Transverse colon (tissue), 4 donors: ENCODE results near the gene PITX3.

ENCODE experiments used
- CTCF ChIP-seq, 5 experiments: fragments of 200-600 bp in 3 of 5; fragments of 450-650 bp in 2 of 5; sonication (generic) in 3 of 5; IDR thresholded peaks; 1 replicate in 2 of 5; 2 replicates in 3 of 5; pipeline ENCODE4 v1.5.1; 2016 to 2017; ENCODE audit warnings: antibody characterized with exemption in 5 of 5, inconsistent platforms in 3 of 5, mild to moderate bottlenecking in 2 of 5, moderate library complexity in 1 of 5
- EP300 ChIP-seq: sonication (generic); formaldehyde crosslinking; IDR thresholded peaks from one replicate; pipeline ENCODE4 v1.6.1; 2017; ENCODE audit warnings: antibody characterized with exemption, low read depth
- POLR2AphosphoS5 ChIP-seq, 3 donors: sonication (generic); formaldehyde crosslinking; IDR thresholded peaks; one replicate each; pipeline ENCODE4 v1.6.1; 2016; ENCODE audit warnings: antibody characterized with exemption in 3 of 3

GRCh38 chr10:102195296-102195870 is 45.9 kb downstream of the PITX3 start:
- TF ChIP-seq CTCF (IDR thresholded peaks at IDR 0.05) (no peak), EP300 (no peak), POLR2AphosphoS5 (IDR thresholded peaks at IDR 0.05) (no peak)
